GM18909 (cell line): Measurements from ENCODE around the gene SETD1B.
"Not testable (repeated sequence)": the region's sequence is repeated elsewhere in the genome, so short reads cannot be mapped to it uniquely, and the experiment has no call there.

ENCODE experiments used
- ATAC-seq: cut with Tn5 transposase; IDR thresholded peaks from one replicate; pipeline ENCODE4 v1.9.1; 2021; ENCODE audit warnings: mild to moderate bottlenecking; ENCODE audit not compliant: unreplicated experiment, poor library complexity

The SETD1B gene

DNA sequence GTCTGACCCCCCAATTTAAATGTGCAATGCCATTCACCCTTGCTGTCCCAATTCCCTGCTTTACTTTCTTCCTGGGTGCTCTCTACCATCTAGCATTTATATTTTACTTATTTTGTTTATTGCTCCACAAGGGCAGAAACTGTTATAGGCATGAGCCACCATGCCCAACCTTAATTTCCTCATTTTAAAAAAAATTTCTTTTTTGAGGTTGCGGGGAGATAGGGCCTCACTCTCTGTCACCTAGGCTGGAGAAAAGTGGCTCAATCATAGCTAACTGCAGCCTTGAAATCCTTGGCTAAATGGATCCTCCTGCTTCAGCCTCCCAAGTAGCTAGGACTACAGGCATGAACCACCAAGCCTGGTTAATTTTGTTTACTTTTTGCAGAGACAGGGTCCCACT lies 41.9 kb downstream of the SETD1B start:
- ATAC-seq: no peak

DNA sequence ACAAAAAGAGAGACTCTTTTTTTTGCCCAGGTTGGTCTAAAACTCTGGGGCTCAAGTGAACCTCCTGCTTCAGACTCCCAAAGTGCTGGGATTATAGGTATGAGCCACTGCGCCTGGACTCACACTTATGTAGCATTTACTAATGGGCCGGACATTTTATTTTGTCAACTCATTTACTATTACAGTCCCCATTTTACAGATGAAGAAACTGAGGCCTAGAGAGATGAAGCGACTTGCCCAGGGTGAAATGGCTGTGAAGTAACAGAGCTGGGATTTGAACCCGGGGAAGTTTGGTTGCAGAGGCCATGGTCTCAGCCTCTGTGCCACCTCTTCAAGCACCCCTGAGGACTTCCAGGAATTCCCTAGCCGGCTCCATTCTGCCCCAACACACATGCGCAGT lies 45.4 kb downstream of the SETD1B start:
- ATAC-seq: no peak

DNA sequence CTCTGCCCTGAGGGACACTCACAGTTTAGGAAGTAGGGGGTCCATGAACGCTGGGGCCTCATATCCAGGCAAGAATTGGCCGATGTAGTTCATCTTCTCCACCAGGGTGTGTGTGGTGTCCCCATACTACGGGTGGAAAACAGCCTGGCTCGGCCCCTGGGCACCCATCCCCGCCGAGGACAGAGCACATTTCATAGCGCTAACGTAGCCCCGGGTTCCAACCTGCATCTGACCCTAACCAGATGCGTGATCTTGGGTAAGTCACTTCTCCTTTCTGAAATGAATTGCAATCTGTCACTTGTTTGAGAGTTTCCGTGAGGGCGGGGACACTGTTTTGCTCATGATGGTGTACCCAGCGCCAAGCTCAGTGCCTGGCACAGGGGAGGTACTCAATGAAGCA lies 45.9 kb downstream of the SETD1B start:
- ATAC-seq: no peak

DNA sequence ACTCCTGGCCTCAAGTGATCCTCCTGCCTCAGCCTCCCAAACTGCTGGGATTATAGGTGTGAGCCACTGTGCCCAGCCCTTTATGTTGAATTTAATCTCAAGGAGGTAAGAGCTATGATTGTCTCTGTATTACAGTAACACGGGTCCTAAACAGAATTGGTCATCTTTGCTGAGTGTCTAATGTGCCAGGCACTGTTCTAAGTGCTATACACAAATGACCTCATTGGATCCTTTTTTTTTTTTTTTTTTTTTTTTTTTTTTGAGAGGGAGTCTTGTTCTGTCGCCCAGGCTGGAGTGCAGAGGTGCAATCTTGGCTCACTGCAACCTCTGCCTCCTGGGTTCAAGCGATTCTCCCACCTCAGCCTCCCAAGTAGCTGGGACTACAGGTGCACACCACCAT lies 48.6 kb downstream of the SETD1B start:
- not testable (repeated sequence) for ATAC-seq

DNA sequence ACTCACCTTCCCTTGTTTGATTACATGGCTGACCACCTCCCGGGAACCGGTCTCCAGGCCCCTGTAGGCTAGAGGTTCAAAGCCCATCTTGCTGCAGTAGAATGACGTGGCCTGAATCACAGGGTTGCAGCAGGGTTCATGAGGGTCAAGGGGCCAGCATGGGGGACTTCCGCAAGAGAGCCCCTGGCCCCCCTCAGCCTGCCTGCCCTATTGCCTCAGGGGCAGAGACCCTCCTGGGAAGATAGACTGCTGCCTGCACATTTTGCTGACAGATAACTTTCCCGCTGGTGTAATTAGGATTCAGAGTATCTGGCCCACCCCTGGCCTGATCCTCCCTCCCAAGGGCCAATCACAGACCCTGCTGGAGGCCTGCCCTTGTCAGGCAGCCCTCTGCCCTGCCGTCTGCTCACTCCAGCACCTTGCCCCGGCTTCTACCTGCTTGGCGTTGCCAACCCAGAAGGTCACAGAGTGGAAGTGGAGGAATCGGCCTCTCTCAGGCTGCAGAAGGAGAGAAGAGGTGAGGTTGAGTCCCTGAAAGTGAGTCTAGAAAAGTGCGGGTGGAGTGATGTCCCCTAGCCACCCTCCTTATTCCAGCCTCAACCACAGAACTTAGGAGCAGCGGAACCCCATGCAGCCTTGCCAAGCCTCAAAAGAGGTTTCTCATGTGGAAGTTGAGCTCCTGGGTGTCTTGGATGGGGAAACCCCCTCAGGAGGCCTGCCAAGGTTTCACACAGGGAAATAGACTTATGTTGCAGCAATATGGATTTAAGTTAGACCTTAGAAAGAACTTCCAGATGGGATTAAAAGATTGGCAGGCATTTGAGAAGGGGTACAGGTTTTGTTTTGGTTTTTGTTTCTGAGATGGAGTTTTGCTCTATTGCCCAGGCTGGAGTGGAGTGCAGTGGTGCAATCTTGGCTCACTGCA lies 53.8 kb downstream of the SETD1B start:
- no peak for ATAC-seq

DNA sequence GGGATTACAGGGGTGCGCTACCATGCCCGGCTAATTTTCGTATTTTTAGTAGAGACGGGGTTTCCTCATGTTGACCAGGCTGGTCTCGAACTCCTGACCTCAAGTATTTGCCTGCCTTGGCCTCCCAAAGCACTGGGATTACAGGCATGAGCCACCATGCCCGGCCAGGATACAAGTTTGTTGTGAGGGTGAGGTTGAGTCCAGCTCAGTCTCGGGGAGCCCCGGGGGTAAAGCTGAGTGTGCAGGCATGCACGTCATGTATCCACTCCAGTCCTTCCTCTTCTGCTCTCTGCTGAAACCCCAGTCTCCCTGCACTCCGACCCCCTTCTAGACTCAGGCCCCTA lies 54.5 kb downstream of the SETD1B start:
- no peak for ATAC-seq

DNA sequence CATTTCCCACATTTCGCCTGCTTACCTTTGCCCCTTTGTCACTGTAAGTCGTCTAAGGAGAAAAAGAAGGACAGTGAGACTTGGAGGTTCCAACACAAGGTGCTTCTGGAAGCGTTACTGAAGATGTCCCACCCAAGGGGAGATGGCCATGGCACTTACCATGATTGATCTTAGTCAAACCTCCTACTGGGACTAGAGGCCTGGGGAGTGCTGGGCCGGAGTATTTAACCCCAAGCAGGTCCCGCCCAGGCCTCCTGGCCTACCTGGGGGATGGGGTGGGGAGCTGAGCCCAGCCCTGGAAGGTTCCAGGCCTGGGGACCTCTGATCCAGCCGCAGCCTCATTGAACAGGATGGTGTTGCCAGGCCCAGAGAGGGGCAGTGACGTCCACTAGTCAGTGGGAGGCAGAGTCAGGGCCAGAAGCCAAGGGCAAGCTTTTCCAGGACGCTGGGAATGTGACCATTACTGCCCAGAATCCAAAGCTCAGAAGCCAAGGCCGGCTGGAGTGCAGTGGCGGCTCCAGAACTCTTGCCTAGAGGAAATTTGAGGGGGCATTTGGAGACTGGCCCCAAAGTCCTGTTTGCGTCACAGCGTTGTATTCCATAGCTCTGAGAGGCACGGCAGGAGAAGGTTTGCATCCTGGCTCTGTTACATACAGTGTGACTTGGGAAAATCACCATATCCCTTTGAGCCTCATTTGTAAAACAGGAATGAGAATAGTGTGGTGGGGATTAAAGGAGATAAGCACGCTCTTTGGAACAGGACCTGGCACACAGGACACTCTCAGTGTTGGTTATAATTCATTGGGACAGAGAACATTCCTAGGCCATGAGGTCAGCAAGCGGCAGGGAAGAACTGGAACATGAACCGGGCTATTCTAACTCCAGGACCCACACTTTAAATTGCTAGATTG lies 55.1 kb downstream of the SETD1B start, which contains the start of gene HPD:
Gene HPD, minus strand, starts transcription at position 198 of the 911 bp plus-strand sequence. Its CDS starts 36 bp downstream, at position 162.
- no peak for ATAC-seq

DNA sequence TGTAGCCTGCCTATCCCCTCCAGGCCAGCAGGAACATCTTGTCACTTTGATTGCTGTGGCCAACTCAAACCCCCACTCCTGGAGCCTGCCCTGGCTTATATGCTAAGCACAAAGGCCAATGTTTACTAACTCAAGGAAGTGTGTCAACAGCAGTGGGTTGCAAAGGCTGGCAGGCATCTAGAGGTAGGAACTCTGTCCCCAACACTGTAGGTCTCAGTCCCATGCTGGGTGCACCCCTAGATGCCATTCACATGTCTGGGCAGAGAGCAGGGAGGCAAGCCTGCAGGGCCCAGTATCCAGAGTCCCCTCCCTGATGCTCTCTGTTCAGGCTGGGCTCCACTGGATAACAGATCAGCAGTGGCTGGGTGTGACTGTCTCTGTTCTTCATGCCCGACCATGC lies 56.4 kb downstream of the SETD1B start:
- ATAC-seq: no peak

DNA sequence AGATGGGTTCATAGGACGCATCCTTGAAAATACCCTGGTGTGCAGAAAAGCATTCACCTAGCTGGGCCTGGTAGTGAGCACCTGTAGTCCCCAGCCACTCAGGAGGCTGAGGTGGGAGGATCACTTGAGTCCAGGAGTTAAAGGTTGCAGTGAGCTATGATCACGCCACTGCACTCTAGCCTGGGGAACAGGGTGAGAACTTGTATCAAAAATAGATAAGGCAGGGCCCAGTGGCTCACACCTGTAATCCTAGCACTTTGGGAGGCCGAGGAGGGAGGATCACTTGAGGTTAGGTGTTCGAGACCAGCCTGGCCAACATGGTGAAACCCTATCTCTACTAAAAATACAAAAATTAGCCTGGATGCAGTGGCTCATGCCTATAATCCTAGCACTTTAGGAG lies 56.9 kb downstream of the SETD1B start:
- not testable (repeated sequence) for ATAC-seq

DNA sequence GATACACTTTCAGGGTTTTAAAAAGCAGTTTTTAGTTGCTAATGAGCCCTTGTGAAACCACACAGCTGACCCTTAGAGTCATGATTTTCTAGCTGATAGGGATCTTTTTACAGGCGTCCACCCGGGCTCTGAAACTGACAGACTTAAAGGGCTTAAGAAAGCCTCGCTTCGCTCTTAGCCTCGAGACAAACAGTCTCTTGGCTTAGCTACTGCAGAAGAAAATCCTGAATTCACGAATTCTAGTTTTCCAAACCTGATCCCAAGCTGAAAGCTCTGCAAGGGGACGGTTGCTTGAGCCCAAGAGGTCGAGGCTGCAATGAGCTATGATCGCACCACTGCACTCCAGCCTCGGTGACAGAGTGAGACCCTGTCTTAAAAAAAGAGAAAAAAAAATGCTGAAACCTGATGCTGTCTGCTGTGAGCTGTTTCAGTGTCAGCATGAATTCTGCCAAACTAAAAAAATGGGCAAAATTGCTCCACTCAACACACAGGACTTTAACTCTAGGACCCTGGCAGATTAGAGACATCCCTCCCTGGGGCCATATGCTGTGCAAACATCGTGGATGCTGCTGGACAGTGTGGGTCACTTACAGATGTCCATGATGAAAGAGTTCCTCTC lies 57.9 kb downstream of the SETD1B start:
- no peak for ATAC-seq

DNA sequence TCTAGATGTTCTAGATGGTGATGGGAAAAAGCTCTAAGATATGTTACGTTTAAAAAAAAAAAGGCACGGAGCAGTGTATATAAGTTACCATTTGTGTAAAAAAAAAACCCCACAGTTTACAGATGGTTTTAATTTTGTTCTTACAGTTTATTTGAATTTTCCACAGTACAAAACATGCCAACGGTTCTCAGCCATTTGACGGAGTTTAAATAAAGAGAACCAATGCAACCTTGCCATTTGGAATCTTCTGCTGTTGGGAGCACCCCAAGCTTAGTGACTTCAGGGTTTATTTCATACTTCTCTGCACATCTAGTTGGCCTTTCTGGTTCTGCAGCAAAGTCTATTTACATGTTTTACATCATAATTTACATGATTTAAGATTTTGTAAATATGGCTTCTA lies 62.5 kb downstream of the SETD1B start:
- ATAC-seq: no peak

DNA sequence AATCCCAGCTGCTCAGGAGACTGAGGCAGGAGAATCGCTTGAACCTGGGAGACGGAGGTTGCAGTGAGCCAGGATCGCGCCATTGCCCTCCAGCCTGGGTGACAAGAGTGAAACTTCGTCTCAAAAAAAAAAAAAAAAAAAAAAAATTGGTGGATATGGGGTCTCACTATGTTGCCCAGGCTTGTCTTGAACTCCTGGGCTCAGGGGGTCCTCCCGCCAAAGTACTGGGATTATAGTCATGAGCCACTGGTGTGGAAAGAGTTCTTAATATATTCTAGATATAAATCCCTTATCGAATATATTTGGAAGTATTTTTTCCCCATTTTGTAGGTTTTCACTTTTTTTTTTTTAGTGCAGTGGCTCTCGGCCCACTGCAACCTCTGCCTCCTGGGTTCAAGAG lies 65.4 kb downstream of the SETD1B start:
- not testable (repeated sequence) for ATAC-seq

DNA sequence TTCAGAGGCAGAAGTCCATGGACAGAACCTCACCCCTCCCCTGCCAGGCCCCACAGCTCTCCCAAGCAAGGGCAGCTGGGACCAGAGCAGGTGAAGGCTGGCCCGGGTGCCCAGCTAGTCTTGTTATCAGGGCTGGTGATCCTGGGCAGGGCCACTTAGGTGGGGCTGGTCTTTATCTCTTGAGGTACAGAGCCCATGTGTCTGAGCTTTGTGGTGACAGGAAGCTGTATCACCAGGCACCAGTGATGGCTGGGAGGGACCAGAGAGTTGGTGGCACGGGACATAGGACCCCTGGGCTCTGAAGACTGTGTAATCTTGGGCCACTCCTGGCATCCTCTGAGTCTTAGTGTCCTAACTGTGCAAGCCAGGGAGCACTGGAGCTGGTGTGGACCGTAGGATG lies 67.7 kb downstream of the SETD1B start:
- no peak for ATAC-seq

DNA sequence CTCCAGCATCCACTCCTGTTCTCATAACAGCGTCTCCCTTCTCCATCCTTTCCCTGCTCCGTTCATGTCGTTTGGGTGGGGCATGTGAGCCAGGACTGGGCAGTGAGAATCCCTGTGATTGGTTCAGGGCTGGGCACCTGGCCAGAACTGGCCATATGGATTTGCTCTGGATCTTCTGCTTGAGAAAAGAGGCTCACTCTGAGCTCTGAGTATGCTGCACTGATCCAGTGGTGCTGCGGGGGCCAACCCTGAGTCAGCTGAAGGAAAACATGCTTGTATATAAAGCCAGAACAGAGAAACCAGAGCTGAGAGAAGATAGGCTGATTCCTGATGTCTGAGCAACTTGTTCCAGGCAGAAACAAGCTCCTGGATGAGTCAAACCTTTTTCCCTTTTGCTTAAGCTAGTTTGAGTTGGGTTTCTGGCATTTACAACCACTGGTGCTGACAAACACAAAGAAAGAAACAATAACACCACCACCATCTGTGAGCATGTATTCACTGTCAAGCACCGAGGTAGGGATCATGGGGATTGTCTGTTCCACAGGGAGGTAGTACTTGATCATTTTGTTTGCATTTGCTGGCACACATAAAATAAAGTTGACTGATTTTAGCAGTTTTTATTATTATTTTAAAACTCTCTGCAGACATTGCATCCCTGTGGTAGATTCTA lies 68.9 kb downstream of the SETD1B start:
- no peak for ATAC-seq

DNA sequence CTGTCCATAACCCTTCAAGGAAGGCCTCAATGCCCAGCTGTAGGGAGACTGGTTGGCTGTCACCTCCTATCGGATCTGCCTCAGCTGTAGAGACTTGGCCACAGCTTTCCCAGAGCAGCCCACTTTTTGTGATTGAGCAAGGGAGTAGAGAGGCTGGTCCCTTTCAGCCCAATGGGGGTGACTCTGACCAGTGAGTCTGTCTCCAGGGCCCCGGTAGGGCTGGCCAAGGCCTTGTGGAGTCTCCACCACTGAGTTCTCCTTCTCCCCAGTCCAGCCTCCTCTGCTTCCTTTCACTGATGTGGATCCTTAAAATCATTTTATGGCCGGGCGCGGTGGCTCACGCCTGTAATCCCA lies 69.4 kb downstream of the SETD1B start:
- ATAC-seq: no peak

DNA sequence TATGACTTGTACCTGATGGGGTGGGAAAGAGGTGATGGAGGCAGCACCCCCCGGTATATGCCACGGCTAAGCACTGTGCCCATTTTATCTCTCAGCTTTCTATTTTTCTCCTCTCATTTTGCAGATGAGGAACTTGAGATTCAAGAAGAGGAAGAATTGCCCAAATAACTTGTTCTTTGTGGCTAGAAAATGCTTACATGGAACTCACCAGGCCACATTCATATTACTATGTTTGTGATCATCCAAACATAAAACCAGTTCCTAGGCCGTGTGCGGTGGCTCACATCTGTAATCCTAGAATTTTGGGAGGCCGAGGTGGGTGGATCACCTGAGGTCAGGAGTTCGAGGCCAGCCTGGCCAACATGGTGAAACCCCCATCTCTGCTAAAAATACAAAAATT lies 70.3 kb downstream of the SETD1B start:
- no peak for ATAC-seq

DNA sequence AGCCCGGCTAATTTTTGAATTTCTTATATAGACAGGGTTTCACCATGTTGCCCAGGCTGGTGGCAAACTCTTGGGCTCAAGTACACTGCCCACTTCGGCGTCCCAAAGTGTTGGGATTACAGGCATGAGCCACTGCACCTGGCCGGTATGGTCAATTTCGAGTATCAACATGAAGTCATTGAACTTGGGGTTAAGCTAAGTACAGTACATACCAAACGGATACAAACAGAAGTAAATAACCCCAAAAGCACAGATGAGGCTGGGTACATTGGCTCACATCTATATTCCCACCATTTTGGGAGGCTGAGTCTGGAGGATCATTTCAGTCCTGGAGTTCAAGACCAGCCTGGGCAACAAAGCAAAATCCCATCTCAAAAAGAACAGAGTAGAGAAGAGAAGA lies 71.8 kb downstream of the SETD1B start:
- no peak for ATAC-seq

DNA sequence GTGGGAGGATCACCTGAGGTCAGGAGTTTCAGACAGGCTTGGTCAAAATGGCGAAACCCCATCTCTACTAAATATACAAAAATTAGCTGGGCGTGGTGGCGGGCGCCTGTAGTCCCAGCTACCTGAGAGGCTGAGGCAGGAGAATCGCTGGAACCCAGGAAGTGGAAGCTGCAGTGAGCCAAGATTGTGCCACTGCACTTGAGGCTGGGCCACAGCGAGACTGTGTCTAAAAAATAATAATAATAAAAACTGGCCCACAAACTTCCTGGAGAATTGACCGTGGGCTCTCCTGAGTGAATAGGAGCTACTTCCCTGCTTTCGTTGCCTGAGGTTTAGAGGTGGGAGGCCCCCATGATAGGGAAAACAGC lies 72.3 kb downstream of the SETD1B start:
- ATAC-seq: not testable (repeated sequence)
